Keratinocyte (primary cell): Measurements from ENCODE around the gene AKAP13. TPM values are rescaled to one million over a fixed set of nuclear protein-coding genes. Genes with fewer than 3 reads are reported as not detected.

ENCODE experiments used
- DNase-seq: peaks from one replicate; pipeline ENCODE4 v3.0.0-alpha.2; 2011; ENCODE audit warnings: low read depth, missing footprints, low spot score
- FAIRE-seq: peaks from 2 replicates; lab custom pipeline; 2011; peaks lifted over from hg19 to GRCh38; lab: Jason Lieb, UNC
- H2AFZ ChIP-seq: 2 replicates; pipeline ENCODE4 v1.6.0; 2012; ENCODE audit warnings: low read length, control low read depth, inconsistent platforms; ENCODE audit not compliant: control insufficient read depth
- H3K27ac ChIP-seq: 2 replicates; pipeline ENCODE4 v1.5.1; 2011; ENCODE audit warnings: low read length; ENCODE audit not compliant: control insufficient read depth, insufficient read depth
- H3K27me3 ChIP-seq: 3 replicates; pipeline ENCODE4 v1.6.0; 2011; ENCODE audit warnings: low read length; ENCODE audit not compliant: control insufficient read depth, insufficient read depth; ENCODE audit errors: extremely low read depth
- H3K36me3 ChIP-seq, 2 experiments: 2 replicates in 1 of 2; 3 replicates in 1 of 2; pipeline ENCODE4 v1.5.1; 2011; ENCODE audit warnings: low read length in 2 of 2, mild to moderate bottlenecking in 1 of 2; ENCODE audit not compliant: control insufficient read depth in 2 of 2, insufficient read depth in 2 of 2; ENCODE audit errors: extremely low read depth in 1 of 2
- H3K4me1 ChIP-seq: 3 replicates; pipeline ENCODE4 v1.5.1; 2011; ENCODE audit warnings: low read length; ENCODE audit not compliant: control insufficient read depth, insufficient read depth; ENCODE audit errors: extremely low read depth
- H3K4me2 ChIP-seq: 3 replicates; pipeline ENCODE4 v1.6.0; 2011; ENCODE audit warnings: low read depth, low read length; ENCODE audit not compliant: control insufficient read depth, insufficient read depth; ENCODE audit errors: extremely low read depth
- H3K4me3 ChIP-seq, 3 experiments: fragments of 200-600 bp in 1 of 3; sonication (generic) in 1 of 3; 2 replicates in 2 of 3; 3 replicates in 1 of 3; pipeline ENCODE4 v1.5.1; 2011 to 2016; ENCODE audit warnings: low read length in 3 of 3, mild to moderate bottlenecking in 3 of 3, control low read depth in 2 of 3, inconsistent platforms in 1 of 3, low read depth in 1 of 3, mixed read lengths in 1 of 3, mixed run types in 1 of 3, moderate library complexity in 1 of 3; ENCODE audit not compliant: control insufficient read depth in 2 of 3, insufficient read depth in 2 of 3; ENCODE audit errors: extremely low read depth in 1 of 3
- H3K79me2 ChIP-seq: 2 replicates; pipeline ENCODE4 v1.6.0; 2012; ENCODE audit warnings: low read length; ENCODE audit not compliant: control insufficient read depth, insufficient read depth
- H3K9ac ChIP-seq: 3 replicates; pipeline ENCODE4 v1.6.0; 2011; ENCODE audit warnings: low read length; ENCODE audit not compliant: control insufficient read depth, insufficient read depth; ENCODE audit errors: extremely low read depth
- H3K9me1 ChIP-seq: 3 replicates; pipeline ENCODE4 v1.6.0; 2011; ENCODE audit warnings: low read length; ENCODE audit not compliant: control insufficient read depth, insufficient read depth; ENCODE audit errors: extremely low read depth
- H3K9me3 ChIP-seq: 2 replicates; pipeline ENCODE4 v1.5.1; 2012; ENCODE audit warnings: low read depth, low read length; ENCODE audit not compliant: control insufficient read depth
- H4K20me1 ChIP-seq: 3 replicates; pipeline ENCODE4 v1.6.0; 2011; ENCODE audit warnings: low read length; ENCODE audit not compliant: control insufficient read depth, insufficient read depth; ENCODE audit errors: extremely low read depth
- EZH2 ChIP-seq: IDR thresholded peaks from one replicate; pipeline ENCODE4 v1.6.1; 2012; ENCODE audit warnings: inconsistent platforms, mild to moderate bottlenecking, low read length, moderate library complexity
- dilution Hi-C: fragments of 300-500 bp; cut with MboI; formaldehyde crosslinking; loops from one replicate; pipeline ENCODE4 v1.7.0; 2020; ENCODE audit warnings: low sequenced_read_pairs; ENCODE audit not compliant: extremely low pct_ligation_motif_present
- polyA plus RNA-seq, 5 experiments: library from polyadenylated mRNA; depleted of rRNA in 3 of 5; stranded (reverse) in 3 of 5; stranded (forward) in 1 of 5; unstranded in 1 of 5; fragments of >200 nt; gene quantifications; 1 replicate in 1 of 5; 2 replicates in 3 of 5; 3 replicates in 1 of 5; pipeline versions ENCODE4 v1.2.1 to v1.2.3, GENCODE V29; 2011 to 2012; ENCODE audit warnings: missing spikeins in 2 of 5, low read depth in 1 of 5, low replicate concordance in 1 of 5
- TF ChIP-seq, protein P1 (sequence below), 3 experiments: IDR thresholded peaks in 1 of 3; conservative IDR thresholded peaks in 1 of 3; optimal IDR thresholded peaks in 1 of 3; 2 replicates in 2 of 3; 3 replicates in 1 of 3; pipeline versions ENCODE3 to v1.5.1; 2011; ENCODE audit warnings: low read length in 3 of 3, mild to moderate bottlenecking in 3 of 3, moderate library complexity in 2 of 3, control low read depth in 1 of 3, inconsistent platforms in 1 of 3; ENCODE audit not compliant: insufficient read depth in 2 of 3; ENCODE audit errors: extremely low read depth in 1 of 3

Gene AKAP13
- polyA plus RNA-seq, 1 donor (not counting 4 experiments of a cell fraction or from before 2014, with no cell fraction given): 16.7 TPM

DNA sequence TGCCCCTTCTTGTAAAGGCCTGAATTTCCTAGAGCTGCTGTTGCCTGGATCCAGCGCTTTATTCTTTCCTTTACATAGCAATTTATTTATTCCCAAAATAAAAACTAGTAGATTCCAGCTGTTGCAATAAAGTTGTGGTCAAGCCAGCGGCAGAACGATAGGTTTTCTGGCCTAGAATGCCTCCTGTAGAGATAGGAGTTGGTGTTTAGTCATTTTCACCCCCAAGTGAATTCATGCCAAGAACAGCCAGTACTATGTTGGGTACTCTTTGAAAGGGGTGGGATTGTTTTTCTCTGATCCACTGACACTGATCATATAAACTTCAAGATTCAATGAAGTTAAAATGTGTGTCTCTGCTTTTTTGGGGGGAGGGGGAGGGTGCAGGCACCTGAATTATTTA, 344.6 kb downstream of the AKAP13 start:
- dilution Hi-C loops: no loop called here
- H3K4me2 ChIP-seq: no peak overlapping the region
- H3K36me3 ChIP-seq: peaks cover 7 to 26% of the 10 kb centered on the region in 2 experiments

DNA sequence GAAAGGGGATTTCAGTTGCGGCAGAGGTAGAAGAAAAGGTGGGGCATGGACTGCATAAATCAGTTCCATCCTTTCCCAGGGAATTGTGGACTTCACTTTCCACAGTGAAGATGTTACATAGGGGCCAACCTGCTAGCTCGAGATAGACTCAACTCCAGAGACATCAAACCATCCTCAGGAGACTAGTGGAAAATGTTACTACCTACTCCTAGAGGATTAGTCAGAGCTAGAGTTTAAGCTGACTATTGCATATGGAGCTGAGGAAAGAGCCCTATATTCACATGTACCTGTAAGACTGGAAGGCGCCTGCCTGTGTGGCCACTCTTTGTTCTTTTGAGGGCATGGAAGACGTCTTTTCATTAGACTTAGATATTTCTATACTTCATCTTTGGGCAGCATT, 345.2 kb downstream of the AKAP13 start:
- H3K9ac ChIP-seq: no peak overlapping the region
- no peak overlapping the region for H3K27ac ChIP-seq
- no peaks in the 10 kb centered on the region for H3K4me1 ChIP-seq
- H3K9me1 ChIP-seq: no peaks in the 10 kb centered on the region
- TF ChIP-seq, protein P1, sequence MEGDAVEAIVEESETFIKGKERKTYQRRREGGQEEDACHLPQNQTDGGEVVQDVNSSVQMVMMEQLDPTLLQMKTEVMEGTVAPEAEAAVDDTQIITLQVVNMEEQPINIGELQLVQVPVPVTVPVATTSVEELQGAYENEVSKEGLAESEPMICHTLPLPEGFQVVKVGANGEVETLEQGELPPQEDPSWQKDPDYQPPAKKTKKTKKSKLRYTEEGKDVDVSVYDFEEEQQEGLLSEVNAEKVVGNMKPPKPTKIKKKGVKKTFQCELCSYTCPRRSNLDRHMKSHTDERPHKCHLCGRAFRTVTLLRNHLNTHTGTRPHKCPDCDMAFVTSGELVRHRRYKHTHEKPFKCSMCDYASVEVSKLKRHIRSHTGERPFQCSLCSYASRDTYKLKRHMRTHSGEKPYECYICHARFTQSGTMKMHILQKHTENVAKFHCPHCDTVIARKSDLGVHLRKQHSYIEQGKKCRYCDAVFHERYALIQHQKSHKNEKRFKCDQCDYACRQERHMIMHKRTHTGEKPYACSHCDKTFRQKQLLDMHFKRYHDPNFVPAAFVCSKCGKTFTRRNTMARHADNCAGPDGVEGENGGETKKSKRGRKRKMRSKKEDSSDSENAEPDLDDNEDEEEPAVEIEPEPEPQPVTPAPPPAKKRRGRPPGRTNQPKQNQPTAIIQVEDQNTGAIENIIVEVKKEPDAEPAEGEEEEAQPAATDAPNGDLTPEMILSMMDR (optimal IDR thresholded peaks at IDR 0.05 in 1 of 3, IDR thresholded peaks at IDR 0.05 in 1 of 3, conservative IDR thresholded peaks at IDR 0.05 in 1 of 3; ENCODE audit: extremely low read depth in 1 of 3, insufficient read depth in 2 of 3, low read length in 3 of 3): no peak
- no peak for TF ChIP-seq EZH2
- no peaks in the 10 kb centered on the region for H3K79me2 ChIP-seq
- no peaks in the 10 kb centered on the region for H3K9me3 ChIP-seq
- H3K4me2 ChIP-seq: no peak overlapping the region
- FAIRE-seq (no peak), DNase-seq (no peak)
- peaks cover 7 to 25% of the 10 kb centered on the region in 2 experiments for H3K36me3 ChIP-seq
- no peaks in the 10 kb centered on the region for H3K27me3 ChIP-seq
- dilution Hi-C loops: no loop called here
- H2AFZ ChIP-seq: no peak overlapping the region
- H4K20me1 ChIP-seq: no peaks in the 10 kb centered on the region
- no peak overlapping the region for H3K4me3 ChIP-seq

More for the DNA sequence above, 344.6 kb downstream of the AKAP13 start:
- Histone ChIP-seq H2AFZ (no peak overlapping the region), H3K4me1 (no peaks in the 10 kb centered on the region), H3K27ac (no peak overlapping the region), H3K9me3 (no peaks in the 10 kb centered on the region), H3K4me3 (no peak overlapping the region), H4K20me1 (no peaks in the 10 kb centered on the region), H3K27me3 (no peaks in the 10 kb centered on the region), H3K9me1 (no peaks in the 10 kb centered on the region), H3K9ac (no peak overlapping the region), H3K79me2 (no peaks in the 10 kb centered on the region)
- TF ChIP-seq EZH2: no peak
- TF ChIP-seq, protein P1 (optimal IDR thresholded peaks at IDR 0.05 in 1 of 3, IDR thresholded peaks at IDR 0.05 in 1 of 3, conservative IDR thresholded peaks at IDR 0.05 in 1 of 3; ENCODE audit: extremely low read depth in 1 of 3, insufficient read depth in 2 of 3, low read length in 3 of 3): no peak
- DNase-seq (no peak), FAIRE-seq (no peak)
